Renal pelvis (tissue), 4 donors: ENCODE data around the gene SLC4A7. TPM values are rescaled to one million over a fixed set of nuclear protein-coding genes. Genes with fewer than 3 reads are reported as not detected.
"Not testable (repeated sequence)": the region's sequence is repeated elsewhere in the genome, so short reads cannot be mapped to it uniquely, and the experiment has no call there.

ENCODE experiments used
- DNase-seq: peaks from one replicate; pipeline ENCODE4 v3.0.0-alpha.2; 2013
- polyA plus RNA-seq, 3 donors: library from polyadenylated mRNA; unstranded; fragments of 120-200 nt; gene quantifications; one replicate each; pipeline ENCODE4 v1.2.1, GENCODE V29; 2013; ENCODE audit not compliant: insufficient read length in 3 of 3

The SLC4A7 gene
- polyA plus RNA-seq, 3 donors: 20.5 to 29.9 (median 27.5) TPM

- DNase-seq: peak; percentile 64
Observed at GRCh38 chr3:27431116-27431515, 53.1 kb downstream of the SLC4A7 start.

- DNase-seq: no peak
Observed at GRCh38 chr3:27429909-27430308, 54.3 kb downstream of the SLC4A7 start.

- DNase-seq: no peak
Observed at GRCh38 chr3:27428446-27428845, 55.7 kb downstream of the SLC4A7 start.

- no peak for DNase-seq
Observed at GRCh38 chr3:27426926-27427325, 57.3 kb downstream of the SLC4A7 start.

- DNase-seq: no peak
Observed at GRCh38 chr3:27425896-27426565, 58.2 kb downstream of the SLC4A7 start.

GRCh38 chr3:27424812-27425521, 59.2 kb downstream of the SLC4A7 start:
- not testable (repeated sequence) for DNase-seq

GRCh38 chr3:27423463-27423862, 60.7 kb downstream of the SLC4A7 start:
- peak; percentile 7 for DNase-seq

- DNase-seq: no peak
Observed at GRCh38 chr3:27422617-27423016, 61.6 kb downstream of the SLC4A7 start.

- no peak for DNase-seq
Observed at GRCh38 chr3:27415202-27415601, 69.0 kb downstream of the SLC4A7 start.

- DNase-seq: no peak
Observed at GRCh38 chr3:27392950-27393679, 91.1 kb downstream of the SLC4A7 start.

- not testable (repeated sequence) for DNase-seq
Observed at GRCh38 chr3:27392414-27392813, 91.8 kb downstream of the SLC4A7 start.

- no peak for DNase-seq
Observed at GRCh38 chr3:27391796-27392195, 92.4 kb downstream of the SLC4A7 start.

- no peak for DNase-seq
Observed at GRCh38 chr3:27387625-27388024, 96.6 kb downstream of the SLC4A7 start.

GRCh38 chr3:27385504-27385903, 98.7 kb downstream of the SLC4A7 start:
- no peak for DNase-seq

- no peak for DNase-seq
Observed at GRCh38 chr3:27384191-27384590, 100.0 kb downstream of the SLC4A7 start.

- DNase-seq: no peak
Observed at GRCh38 chr3:27380433-27381357, 103.5 kb downstream of the SLC4A7 start.

GRCh38 chr3:27378331-27378730, 105.9 kb downstream of the SLC4A7 start:
- no peak for DNase-seq

- DNase-seq: no peak
Observed at GRCh38 chr3:27376109-27376772, 107.9 kb downstream of the SLC4A7 start.

- peak; percentile 92 for DNase-seq
Observed at GRCh38 chr3:27368831-27369607, 115.2 kb downstream of the SLC4A7 start, which contains the start of gene NEK10. NEK10 (minus strand) TSS chr3:27369383; CDS start chr3:27352882, 16,501 bp downstream.

- DNase-seq: no peak
Observed at GRCh38 chr3:27366062-27366591, 118.1 kb downstream of the SLC4A7 start.
